GM20431 (cell line): ENCODE data around the gene JAKMIP1.

ENCODE experiments used
- in situ Hi-C: fragments of 300-500 bp; cut with MseI, MboI; formaldehyde crosslinking; loops from one replicate; pipeline ENCODE4 v1.15.0; 2020; ENCODE audit warnings: low sequenced_read_pairs; ENCODE audit not compliant: unreplicated experiment

The JAKMIP1 gene

GRCh38 chr4:5982156-5982973 lies 218.0 kb downstream of the JAKMIP1 start:
- in situ Hi-C loops, result no loop called here

- in situ Hi-C loops, result no loop called here
These were observed 219.8 kb downstream of the JAKMIP1 start for GRCh38 chr4:5980436-5981155.

GRCh38 chr4:5979981-5980380 lies 220.4 kb downstream of the JAKMIP1 start:
- in situ Hi-C loops, result no loop called here

- in situ Hi-C loops, result no loop called here
These were observed 223.4 kb downstream of the JAKMIP1 start for GRCh38 chr4:5976921-5977320.

- in situ Hi-C loops, result no loop called here
These were observed 223.9 kb downstream of the JAKMIP1 start for GRCh38 chr4:5976431-5976830.
